Neural cell (in vitro differentiated cells): ENCODE measurements around the gene TTLL1.

Experiments used
- EP300 ChIP-seq: fragments of 450-650 bp; conservative IDR thresholded peaks from 2 replicates; pipeline ENCODE4 v1.6.1; 2014; ENCODE audit warnings: antibody characterized with exemption, mild to moderate bottlenecking, moderate library complexity; ENCODE audit not compliant: poor library complexity, severe bottlenecking
- EZH2 ChIP-seq: fragments of 200-600, 300-800 bp; shearing (Covaris generic), sonication (generic); IDR thresholded peaks from 2 replicates; pipeline ENCODE4 v1.6.1; 2014; ENCODE audit warnings: antibody characterized with exemption, low read length, borderline replicate concordance, mild to moderate bottlenecking; ENCODE audit not compliant: insufficient read depth, poor library complexity, severe bottlenecking
- MXI1 ChIP-seq: fragments of 450-650 bp; conservative IDR thresholded peaks from 2 replicates; pipeline ENCODE4 v1.6.1; 2014; ENCODE audit warnings: antibody characterized with exemption, mild to moderate bottlenecking; ENCODE audit not compliant: poor library complexity, severe bottlenecking
- POLR2AphosphoS5 ChIP-seq: IDR thresholded peaks from 2 replicates; pipeline ENCODE4 v1.6.1; 2012
- RAD21 ChIP-seq: fragments of 450-650 bp; conservative IDR thresholded peaks from 2 replicates; pipeline ENCODE4 v1.6.1; 2014; ENCODE audit warnings: antibody characterized with exemption, mild to moderate bottlenecking, moderate library complexity
- REST ChIP-seq: IDR thresholded peaks from 2 replicates; pipeline ENCODE4 v1.6.1; 2012; ENCODE audit warnings: borderline replicate concordance
- SMC3 ChIP-seq: fragments of 450-650 bp; conservative IDR thresholded peaks from 2 replicates; pipeline ENCODE4 v1.6.1; 2014; ENCODE audit warnings: antibody characterized with exemption, mild to moderate bottlenecking, moderate library complexity; ENCODE audit not compliant: poor library complexity
- TAF1 ChIP-seq: IDR thresholded peaks from 2 replicates; pipeline ENCODE4 v1.6.1; 2012; ENCODE audit warnings: low read depth
- TF ChIP-seq, protein P1 (sequence below): fragments of 450-650 bp; IDR thresholded peaks from 2 replicates; pipeline ENCODE4 v1.5.1; 2014; ENCODE audit warnings: antibody characterized with exemption, mild to moderate bottlenecking, moderate library complexity; ENCODE audit not compliant: poor library complexity, severe bottlenecking

DNA sequence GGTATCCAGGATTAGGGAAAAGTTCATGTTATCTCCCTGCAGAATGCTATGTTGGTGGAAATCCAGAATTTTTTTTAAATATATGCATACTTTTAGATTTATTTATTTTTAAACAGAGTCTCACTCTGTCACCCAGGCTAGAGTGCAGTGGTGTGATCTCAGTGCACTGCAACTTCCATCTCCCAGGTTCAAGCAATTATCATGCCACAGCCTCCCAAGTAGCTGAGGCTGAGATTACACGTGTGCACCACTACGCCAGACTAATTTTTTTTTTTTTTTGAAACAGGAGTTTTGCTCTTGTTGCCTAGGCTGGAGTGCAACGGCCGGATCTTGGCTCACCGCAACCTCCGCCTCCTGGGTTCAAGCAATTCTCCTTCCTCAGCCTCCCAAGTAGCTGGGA is 76.8 kb downstream of the TTLL1 start:
- TF ChIP-seq, protein P1, sequence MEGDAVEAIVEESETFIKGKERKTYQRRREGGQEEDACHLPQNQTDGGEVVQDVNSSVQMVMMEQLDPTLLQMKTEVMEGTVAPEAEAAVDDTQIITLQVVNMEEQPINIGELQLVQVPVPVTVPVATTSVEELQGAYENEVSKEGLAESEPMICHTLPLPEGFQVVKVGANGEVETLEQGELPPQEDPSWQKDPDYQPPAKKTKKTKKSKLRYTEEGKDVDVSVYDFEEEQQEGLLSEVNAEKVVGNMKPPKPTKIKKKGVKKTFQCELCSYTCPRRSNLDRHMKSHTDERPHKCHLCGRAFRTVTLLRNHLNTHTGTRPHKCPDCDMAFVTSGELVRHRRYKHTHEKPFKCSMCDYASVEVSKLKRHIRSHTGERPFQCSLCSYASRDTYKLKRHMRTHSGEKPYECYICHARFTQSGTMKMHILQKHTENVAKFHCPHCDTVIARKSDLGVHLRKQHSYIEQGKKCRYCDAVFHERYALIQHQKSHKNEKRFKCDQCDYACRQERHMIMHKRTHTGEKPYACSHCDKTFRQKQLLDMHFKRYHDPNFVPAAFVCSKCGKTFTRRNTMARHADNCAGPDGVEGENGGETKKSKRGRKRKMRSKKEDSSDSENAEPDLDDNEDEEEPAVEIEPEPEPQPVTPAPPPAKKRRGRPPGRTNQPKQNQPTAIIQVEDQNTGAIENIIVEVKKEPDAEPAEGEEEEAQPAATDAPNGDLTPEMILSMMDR: no peak
- TF ChIP-seq POLR2AphosphoS5 (no peak), TAF1 (no peak), REST (no peak), EP300 (no peak), SMC3 (no peak), EZH2 (no peak), RAD21 (no peak), MXI1 (no peak)
